ENCODE data around the gene NR5A1. TPM values are rescaled to one million over a fixed set of nuclear protein-coding genes. Genes with fewer than 3 reads are reported as not detected.

The NR5A1 gene
- total RNA-seq, 2 experiments from 2014 or later = not detected

DNA sequence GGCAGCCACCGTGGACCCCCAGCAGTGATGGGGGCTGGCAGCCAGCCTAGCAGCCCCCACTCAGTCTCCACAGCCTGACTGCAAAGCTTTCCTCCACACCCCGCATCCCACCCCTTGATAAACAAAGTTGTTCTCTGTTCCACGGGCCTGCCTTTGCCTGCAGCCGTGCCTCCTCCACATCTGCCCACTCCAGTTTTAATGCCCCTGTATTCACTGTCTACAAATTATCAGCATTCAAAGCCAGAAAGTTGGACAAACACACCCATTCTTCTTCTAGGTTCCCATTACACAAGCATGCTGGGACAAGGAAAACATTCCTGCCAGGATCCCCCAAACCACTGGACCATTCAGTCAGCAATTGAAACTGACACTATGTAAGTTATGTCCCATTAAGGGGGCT is 23.0 kb upstream of the NR5A1 start:
- DNase-seq (no peak), ATAC-seq (no peak)
- no peaks in the 10 kb centered on the region for H3K4me1 Mint-ChIP-seq
- H3K9me3 Mint-ChIP-seq (ENCODE audit: low read depth) = no peaks in the 10 kb centered on the region
- no peak overlapping the region for H3K27ac Mint-ChIP-seq
- CTCF ChIA-PET = interaction anchor here (1.2 kb wide), 1 partner anchor 111 kb away, joined by 4 read pairs; no protein-coding TSS in a partner anchor
- H3K4me3 Mint-ChIP-seq = no peak overlapping the region
- no peaks in the 10 kb centered on the region for H3K36me3 Mint-ChIP-seq
- peaks cover 10% of the 10 kb centered on the region for H3K27me3 Mint-ChIP-seq

DNA sequence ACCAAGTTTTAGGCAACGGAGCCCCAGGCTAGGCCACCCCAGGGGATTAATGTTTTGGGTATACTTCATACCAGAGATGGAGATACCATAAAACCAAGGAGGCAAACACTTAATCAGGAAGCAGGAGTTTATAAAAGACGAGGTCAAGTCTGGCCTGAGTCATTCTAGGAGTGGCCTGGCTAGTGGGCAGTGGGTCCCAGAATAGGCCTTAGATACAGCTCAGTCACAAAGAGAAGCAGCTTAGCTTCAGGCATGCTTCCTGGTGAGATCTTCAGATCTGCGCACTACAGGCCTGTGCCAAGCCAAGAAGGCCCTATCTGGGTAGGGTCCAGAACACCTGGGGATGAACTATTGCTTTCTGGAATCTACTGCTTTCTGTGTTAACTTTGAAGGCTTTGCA is 20.6 kb upstream of the NR5A1 start:
- ATAC-seq = no peak

DNA sequence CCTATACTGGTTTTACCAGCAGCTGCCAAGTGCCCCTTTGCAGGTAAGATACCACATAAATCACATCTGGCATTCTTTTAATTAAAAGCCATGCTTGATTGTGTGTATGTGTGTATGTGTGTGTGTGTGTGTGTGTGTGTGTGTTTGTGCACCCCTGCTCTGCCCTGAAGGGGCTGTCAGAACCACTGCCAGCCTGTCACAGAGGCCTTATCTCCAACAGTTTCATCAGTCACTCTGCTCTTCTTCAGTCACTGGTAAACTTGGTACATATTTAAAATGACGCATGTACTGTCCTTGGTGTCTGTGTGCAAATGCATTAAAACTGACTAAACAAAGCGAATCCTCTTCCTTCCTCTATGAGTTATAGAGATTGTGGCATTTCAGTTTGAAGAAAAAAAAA is 19.0 kb upstream of the NR5A1 start:
- no peak for ATAC-seq
- H3K4me3 Mint-ChIP-seq = no peak overlapping the region
- no peak overlapping the region for H3K27ac Mint-ChIP-seq
- no peaks in the 10 kb centered on the region for H3K36me3 Mint-ChIP-seq
- DNase-seq = no peak
- no peaks in the 10 kb centered on the region for H3K4me1 Mint-ChIP-seq
- CTCF ChIA-PET = interaction anchor here (4.8 kb wide), 1 partner anchor 11 kb away, joined by 26 read pairs; no protein-coding TSS in a partner anchor
- no peaks in the 10 kb centered on the region for H3K9me3 Mint-ChIP-seq (ENCODE audit: low read depth)
- peaks cover 6% of the 10 kb centered on the region for H3K27me3 Mint-ChIP-seq

More for the DNA sequence above, 20.6 kb upstream of the NR5A1 start:
- no peaks in the 10 kb centered on the region for H3K4me1 Mint-ChIP-seq
- no peaks in the 10 kb centered on the region for H3K9me3 Mint-ChIP-seq (ENCODE audit: low read depth)
- H3K27me3 Mint-ChIP-seq = peaks cover 10% of the 10 kb centered on the region
- no peak overlapping the region for H3K4me3 Mint-ChIP-seq
- H3K27ac Mint-ChIP-seq = no peak overlapping the region
- no peak for DNase-seq
- CTCF ChIA-PET = interaction anchor here (1.4 kb wide), 1 partner anchor 9 kb away, joined by 7 read pairs; no protein-coding TSS in a partner anchor
- no peaks in the 10 kb centered on the region for H3K36me3 Mint-ChIP-seq

DNA sequence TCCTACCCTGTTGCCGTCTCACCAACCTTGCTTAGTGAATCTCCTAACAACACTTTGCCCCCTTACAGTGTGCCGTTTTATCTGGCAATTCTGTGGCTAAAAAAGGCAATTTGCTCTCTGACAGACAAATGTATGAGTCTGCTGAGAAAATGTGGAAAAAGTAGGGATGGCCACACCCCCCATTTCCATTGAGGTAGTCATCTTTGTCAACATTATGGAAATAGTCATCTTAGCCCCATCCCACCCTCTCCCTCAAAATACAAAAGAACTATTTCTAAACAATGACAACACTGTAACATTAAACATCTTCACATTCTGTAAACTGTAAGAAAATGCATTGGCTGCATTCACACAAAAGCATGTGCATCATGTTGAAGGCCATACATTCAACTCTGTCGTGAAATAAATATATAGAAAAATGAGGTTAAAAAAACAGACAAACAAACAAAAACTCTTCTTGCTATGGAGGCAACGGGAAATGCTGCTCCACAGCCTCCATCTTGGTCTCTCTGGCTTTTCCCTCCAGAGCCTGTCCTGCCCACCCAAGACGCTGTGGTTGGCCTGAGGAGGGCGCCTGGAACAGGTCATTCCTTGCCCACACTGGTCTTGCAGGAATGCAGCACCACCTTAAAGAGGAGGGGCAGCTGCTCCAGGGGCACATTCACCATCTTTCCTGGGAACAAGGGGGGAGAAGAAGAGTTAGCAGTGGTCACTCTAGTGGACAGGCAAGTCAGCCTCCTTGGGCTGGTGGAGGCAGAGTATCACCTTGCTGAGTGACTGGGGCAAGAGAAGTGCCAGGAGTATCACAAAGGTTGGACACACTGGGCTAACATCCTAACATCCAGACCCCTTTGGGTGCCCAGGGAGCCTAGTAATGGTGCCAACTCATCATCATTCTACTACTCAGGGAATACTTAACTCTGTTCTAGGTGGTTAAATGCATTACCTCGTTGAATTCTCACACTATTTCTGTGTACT is 15.2 kb upstream of the NR5A1 start:
- no peak overlapping the region for H3K27ac Mint-ChIP-seq
- H3K27me3 Mint-ChIP-seq = peaks cover 9% of the 10 kb centered on the region
- no peaks in the 10 kb centered on the region for H3K4me1 Mint-ChIP-seq
- no peaks in the 10 kb centered on the region for H3K9me3 Mint-ChIP-seq (ENCODE audit: low read depth)
- no peak overlapping the region for H3K4me3 Mint-ChIP-seq
- DNase-seq (no peak), ATAC-seq (no peak)
- no peaks in the 10 kb centered on the region for H3K36me3 Mint-ChIP-seq
- CTCF ChIA-PET = interaction anchor here (4.8 kb wide), 1 partner anchor 15 kb away, joined by 26 read pairs; no protein-coding TSS in a partner anchor

DNA sequence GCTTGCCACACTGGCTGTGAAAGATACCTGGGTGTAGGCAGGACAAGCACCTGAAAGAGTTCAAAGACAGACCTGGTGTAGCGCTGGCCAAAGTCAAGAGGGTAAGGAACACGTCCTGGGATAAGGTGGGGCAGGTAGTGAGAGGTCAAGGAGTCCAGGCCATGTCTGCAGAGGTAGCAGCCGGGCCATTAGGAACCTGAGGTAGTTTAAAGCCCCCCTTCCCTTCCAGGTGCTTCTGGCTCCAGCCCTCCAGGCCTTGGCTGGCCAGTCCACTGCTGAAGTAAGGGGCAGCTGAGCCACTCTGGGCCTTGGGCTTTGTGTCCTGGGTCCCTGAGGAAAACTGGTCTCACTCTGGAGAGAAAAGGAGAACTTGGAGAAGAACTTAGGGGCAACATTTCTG is 13.9 kb upstream of the NR5A1 start:
- CTCF ChIA-PET = interaction anchor here (1.7 kb wide), 1 partner anchor 16 kb away, joined by 4 read pairs; no protein-coding TSS in a partner anchor
- DNase-seq (no peak), ATAC-seq (no peak)
- H3K36me3 Mint-ChIP-seq = no peaks in the 10 kb centered on the region
- no peaks in the 10 kb centered on the region for H3K9me3 Mint-ChIP-seq (ENCODE audit: low read depth)
- H3K27me3 Mint-ChIP-seq = peaks cover 14% of the 10 kb centered on the region
- H3K27ac Mint-ChIP-seq = no peak overlapping the region
- no peaks in the 10 kb centered on the region for H3K4me1 Mint-ChIP-seq
- H3K4me3 Mint-ChIP-seq = no peak overlapping the region

DNA sequence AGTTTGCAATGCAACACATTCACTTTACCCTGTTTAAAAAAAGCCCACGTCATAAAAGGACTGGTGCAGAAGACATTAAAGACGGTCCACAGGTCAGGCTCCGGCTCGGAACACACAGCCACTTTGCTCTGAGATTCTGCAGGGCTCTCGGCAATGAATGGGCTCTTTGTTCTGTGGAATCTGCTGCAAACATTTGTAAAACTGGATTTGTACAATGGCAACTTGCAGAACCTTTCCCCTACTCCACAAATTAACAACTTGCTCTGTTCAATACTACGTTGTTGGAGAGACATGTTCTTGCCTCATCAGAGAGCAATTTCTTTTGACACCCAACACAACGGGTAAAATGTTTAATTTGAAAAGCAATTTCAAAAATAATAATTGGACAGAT is 13.0 kb upstream of the NR5A1 start:
- ATAC-seq = no peak
- CTCF ChIA-PET = interaction anchor here (1.7 kb wide), 1 partner anchor 17 kb away, joined by 4 read pairs; no protein-coding TSS in a partner anchor
- no peak overlapping the region for H3K4me3 Mint-ChIP-seq
- no peak overlapping the region for H3K27ac Mint-ChIP-seq
- H3K9me3 Mint-ChIP-seq (ENCODE audit: low read depth) = no peaks in the 10 kb centered on the region
- peaks cover 14% of the 10 kb centered on the region for H3K27me3 Mint-ChIP-seq
- no peak for DNase-seq
- H3K36me3 Mint-ChIP-seq = no peaks in the 10 kb centered on the region
- no peaks in the 10 kb centered on the region for H3K4me1 Mint-ChIP-seq

DNA sequence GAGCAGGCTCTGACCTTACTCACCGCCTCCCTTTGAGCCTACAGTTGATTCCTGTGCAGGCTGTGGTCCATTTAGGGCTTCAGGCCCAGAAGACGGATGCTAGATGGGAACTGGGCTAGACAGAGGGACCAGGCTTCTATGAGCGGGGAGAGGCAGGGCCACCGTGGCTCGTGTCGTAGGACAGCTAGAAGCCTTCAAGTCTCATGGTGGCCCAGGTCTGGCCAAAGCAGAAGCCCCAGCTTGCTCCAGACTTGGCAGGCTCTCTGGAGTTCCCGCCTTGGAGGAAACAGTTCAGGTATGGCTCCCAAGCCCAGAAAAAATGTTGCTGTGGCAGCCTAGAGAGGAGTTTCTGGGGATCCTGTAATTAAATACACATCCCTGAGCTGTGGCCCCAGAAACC is 10.9 kb upstream of the NR5A1 start:
- H3K9me3 Mint-ChIP-seq (ENCODE audit: low read depth) = no peaks in the 10 kb centered on the region
- DNase-seq = no peak
- H3K4me3 Mint-ChIP-seq = no peak overlapping the region
- no peak overlapping the region for H3K27ac Mint-ChIP-seq
- no peak for ATAC-seq
- H3K4me1 Mint-ChIP-seq = no peaks in the 10 kb centered on the region
- H3K36me3 Mint-ChIP-seq = no peaks in the 10 kb centered on the region
- CTCF ChIA-PET = no interaction called here
- H3K27me3 Mint-ChIP-seq = peaks cover 14% of the 10 kb centered on the region

DNA sequence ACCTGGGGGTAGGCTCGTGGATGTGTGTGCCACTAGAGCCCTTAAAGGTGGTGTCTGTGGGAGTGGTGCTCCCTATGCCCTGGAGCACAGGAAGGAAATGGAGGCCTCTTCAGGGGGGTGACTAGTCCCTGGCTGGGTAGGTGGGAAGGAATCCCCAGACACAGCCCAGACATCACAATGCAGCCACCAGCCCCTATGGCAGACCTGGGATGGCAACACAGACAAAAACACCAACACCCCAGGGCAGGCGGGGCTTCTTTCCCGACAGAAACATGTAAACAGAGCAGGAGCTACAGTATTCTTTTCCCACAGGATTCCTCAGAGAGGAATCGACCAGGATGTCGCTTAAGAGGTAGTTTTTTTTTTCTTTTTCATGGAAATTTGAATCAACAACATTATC is 10.4 kb upstream of the NR5A1 start:
- Mint-ChIP-seq H3K27ac (no peak overlapping the region), H3K4me1 (no peaks in the 10 kb centered on the region), H3K9me3 (ENCODE audit: low read depth) (no peaks in the 10 kb centered on the region), H3K4me3 (no peak overlapping the region), H3K36me3 (no peaks in the 10 kb centered on the region), H3K27me3 (peaks cover 14% of the 10 kb centered on the region)
- DNase-seq (no peak), ATAC-seq (no peak)
- CTCF ChIA-PET = no interaction called here

DNA sequence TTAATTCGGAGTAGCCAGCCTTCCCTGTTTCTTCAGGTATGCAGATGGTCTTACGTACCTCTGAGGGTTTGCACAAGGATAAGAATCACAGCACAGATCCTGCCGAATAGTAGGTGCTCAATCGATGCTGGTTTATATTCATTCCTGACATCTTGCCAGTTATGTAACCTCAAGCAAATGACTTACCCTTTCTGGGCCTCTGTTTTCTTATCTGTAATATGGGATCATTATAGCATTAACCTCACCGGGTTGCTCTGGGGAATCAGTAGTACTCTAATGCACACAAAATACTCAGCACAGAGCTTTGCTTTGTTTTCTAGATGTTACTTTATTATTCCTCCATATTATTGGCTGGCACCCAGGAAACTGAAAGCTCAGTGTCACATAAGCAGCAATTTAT is 7.7 kb upstream of the NR5A1 start:
- Mint-ChIP-seq H3K4me3 (no peak overlapping the region), H3K4me1 (no peaks in the 10 kb centered on the region), H3K27me3 (peaks cover 9% of the 10 kb centered on the region), H3K36me3 (no peaks in the 10 kb centered on the region), H3K27ac (no peak overlapping the region), H3K9me3 (ENCODE audit: low read depth) (no peaks in the 10 kb centered on the region)
- ATAC-seq = no peak
- CTCF ChIA-PET = interaction anchor here (1.1 to 1.7 kb wide), 3 partner anchors 9 to 41 kb away, joined by 3 to 4 read pairs (median 3); no protein-coding TSS in a partner anchor
- DNase-seq = no peak

DNA sequence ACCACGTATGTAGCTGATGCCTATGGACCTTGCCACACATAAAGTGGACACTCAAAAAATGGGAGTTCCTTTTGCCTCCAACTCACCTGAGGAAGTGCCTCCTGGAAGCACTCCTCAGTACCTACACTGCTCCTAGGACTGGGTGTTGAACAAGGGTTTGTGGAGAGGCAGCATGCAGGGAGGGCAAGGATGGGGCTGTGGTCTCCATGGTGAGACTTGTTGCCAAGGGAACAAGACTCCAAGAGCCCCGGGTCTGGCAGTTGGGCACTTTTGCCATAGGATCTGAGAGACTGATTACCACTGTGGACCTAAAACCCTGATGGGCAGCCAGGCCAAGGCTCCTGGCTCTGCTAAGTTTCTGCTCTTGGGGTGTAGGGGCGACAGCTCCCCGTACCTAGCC is 6.9 kb upstream of the NR5A1 start:
- no peak for DNase-seq
- no peak overlapping the region for H3K27ac Mint-ChIP-seq
- CTCF ChIA-PET = interaction anchor here (1.7 kb wide), 1 partner anchor 23 kb away, joined by 4 read pairs; no protein-coding TSS in a partner anchor
- no peaks in the 10 kb centered on the region for H3K36me3 Mint-ChIP-seq
- H3K9me3 Mint-ChIP-seq (ENCODE audit: low read depth) = no peaks in the 10 kb centered on the region
- H3K4me1 Mint-ChIP-seq = no peaks in the 10 kb centered on the region
- H3K27me3 Mint-ChIP-seq = peaks cover 9% of the 10 kb centered on the region
- no peak for ATAC-seq
- no peak overlapping the region for H3K4me3 Mint-ChIP-seq

DNA sequence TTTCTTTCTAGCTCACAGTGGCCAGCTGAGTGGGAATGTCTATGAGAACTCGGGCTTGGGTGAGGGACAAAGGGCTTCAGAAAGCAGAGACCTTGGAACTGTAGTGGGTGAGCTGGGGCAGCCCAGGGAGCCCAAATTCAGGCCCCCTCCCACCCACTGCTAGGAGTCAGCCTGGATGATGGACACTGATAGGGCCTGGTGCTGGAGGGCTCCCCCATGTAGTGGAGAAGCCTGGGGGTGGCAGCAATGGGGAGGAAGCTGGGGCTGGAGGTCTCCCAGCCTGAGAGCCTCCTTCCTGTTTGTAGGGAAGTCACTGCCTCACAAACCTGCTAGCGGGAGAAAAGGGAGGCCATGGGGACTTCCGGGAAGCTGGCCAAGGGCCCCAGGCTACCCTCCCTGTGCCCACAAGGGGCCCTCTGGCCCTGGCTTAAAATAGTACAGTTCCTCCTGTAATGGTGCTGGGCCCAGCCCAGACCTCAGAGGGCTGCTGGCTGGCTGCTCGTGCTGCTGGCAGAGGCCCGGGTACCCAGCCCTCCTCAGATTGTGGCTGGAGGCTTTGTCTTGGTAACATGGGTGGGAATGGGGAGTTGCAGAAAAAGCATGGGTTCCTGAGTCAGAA is 6.3 kb upstream of the NR5A1 start:
- Mint-ChIP-seq H3K27me3 (peaks cover 9% of the 10 kb centered on the region), H3K36me3 (no peaks in the 10 kb centered on the region), H3K4me1 (no peaks in the 10 kb centered on the region), H3K27ac (no peak overlapping the region), H3K9me3 (ENCODE audit: low read depth) (no peaks in the 10 kb centered on the region), H3K4me3 (no peak overlapping the region)
- CTCF ChIA-PET = no interaction called here
- no peak for DNase-seq
- ATAC-seq = no peak

DNA sequence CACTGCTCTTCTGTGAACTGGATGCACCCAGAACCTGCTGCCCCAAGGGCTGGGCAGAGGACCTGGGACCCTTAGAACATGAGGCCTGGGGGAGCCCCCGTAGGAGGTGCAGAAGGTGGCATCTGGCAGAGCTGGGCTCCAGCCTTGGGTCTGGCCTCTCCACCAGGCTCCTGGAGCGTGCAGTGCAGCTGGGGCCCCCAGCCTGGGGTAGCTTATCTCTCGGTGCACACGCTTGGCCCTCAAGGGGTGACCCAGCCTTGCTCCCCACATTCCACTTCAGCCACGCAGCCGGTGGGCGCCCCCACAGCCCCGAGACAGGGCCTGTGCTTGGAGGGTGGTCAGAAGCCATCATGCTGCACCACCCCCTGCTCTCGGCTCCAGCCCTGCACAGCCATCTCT is 5.6 kb upstream of the NR5A1 start:
- Mint-ChIP-seq H3K9me3 (ENCODE audit: low read depth) (no peaks in the 10 kb centered on the region), H3K27ac (no peak overlapping the region), H3K4me1 (no peaks in the 10 kb centered on the region), H3K4me3 (no peak overlapping the region), H3K36me3 (no peaks in the 10 kb centered on the region), H3K27me3 (peaks cover 9% of the 10 kb centered on the region)
- CTCF ChIA-PET = no interaction called here
- ATAC-seq (no peak), DNase-seq (no peak)

DNA sequence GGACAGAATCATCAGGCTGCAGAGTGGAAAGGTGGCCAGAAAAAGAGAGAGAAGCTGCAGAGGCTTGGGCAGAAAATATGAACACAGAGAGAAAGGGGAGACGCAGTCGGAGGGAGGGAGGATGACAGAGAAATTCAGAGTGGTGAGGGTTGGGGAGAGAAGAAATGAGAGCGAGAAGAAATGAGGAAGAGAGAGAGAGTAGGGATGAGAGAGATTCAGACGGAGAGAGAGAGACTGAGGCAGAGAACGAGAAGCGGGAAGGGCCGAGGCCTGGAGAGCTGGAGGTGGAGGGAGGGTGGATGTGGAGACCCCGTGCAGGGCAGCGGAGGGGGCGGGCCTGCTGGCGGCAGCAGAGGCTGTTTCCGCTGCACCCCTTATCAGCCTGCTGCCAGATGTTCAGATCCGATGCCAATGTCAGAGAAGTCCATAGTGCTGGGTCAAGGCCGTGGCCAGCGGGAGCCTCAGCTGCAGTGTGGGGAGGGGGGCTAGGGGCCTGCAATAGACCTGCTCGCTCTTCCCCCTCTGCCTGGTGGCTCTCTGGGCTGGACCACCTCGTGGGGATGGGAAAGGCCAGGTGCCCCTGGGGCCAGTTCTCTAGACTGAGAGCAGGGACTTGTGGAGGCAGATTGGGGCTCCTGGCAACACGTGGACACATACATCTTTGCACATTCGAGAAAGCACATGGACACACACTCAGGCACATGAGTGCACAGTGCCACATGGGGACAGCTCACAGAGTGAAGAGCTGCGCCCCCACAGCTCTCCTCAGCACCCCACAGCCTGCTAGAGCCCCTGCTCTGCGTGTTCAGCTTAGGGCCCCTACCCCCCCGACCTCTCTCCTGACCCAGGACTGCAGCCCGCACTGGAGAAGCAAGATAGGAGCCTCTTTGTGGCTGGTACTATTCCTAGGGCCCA is 4.9 kb upstream of the NR5A1 start:
- Mint-ChIP-seq H3K27me3 (peaks cover 8% of the 10 kb centered on the region), H3K9me3 (ENCODE audit: low read depth) (no peaks in the 10 kb centered on the region), H3K4me3 (no peak overlapping the region), H3K36me3 (no peaks in the 10 kb centered on the region), H3K27ac (no peak overlapping the region), H3K4me1 (no peaks in the 10 kb centered on the region)
- no peak for DNase-seq
- CTCF ChIA-PET = no interaction called here
- ATAC-seq = no peak
